DOHH2 (cell line): ENCODE data around the gene ANHX.

Source experiments
- H3F3A ChIP-seq: fragments of 200-600 bp; sonication (generic), shearing (Covaris generic); 2 replicates; pipeline ENCODE4 v1.6.0; 2016; ENCODE audit warnings: antibody characterized with exemption, mild to moderate bottlenecking; ENCODE audit not compliant: control insufficient read depth, insufficient read depth
- H3K27ac ChIP-seq: fragments of 200-600 bp; sonication (generic); 2 replicates; pipeline ENCODE4 v1.5.1; 2014; ENCODE audit warnings: low read depth, mild to moderate bottlenecking, low read length, moderate library complexity
- H3K27me3 ChIP-seq: fragments of 200-600 bp; sonication (generic); 2 replicates; pipeline ENCODE4 v1.6.1; 2014; ENCODE audit warnings: mild to moderate bottlenecking, low read length, mixed read lengths; ENCODE audit not compliant: control insufficient read depth
- H3K36me3 ChIP-seq: fragments of 200-600 bp; sonication (generic); 2 replicates; pipeline ENCODE4 v1.6.1; 2014; ENCODE audit warnings: mild to moderate bottlenecking, low read length, moderate library complexity, mixed read lengths; ENCODE audit not compliant: control insufficient read depth
- H3K4me1 ChIP-seq: fragments of 200-600 bp; sonication (generic); 2 replicates; pipeline ENCODE4 v1.6.1; 2014; ENCODE audit warnings: mild to moderate bottlenecking, low read length, mixed read lengths; ENCODE audit not compliant: control insufficient read depth
- H3K4me2 ChIP-seq: fragments of 200-600 bp; sonication (generic); 2 replicates; pipeline ENCODE4 v1.6.0; 2014; ENCODE audit warnings: mild to moderate bottlenecking, low read length, moderate library complexity
- H3K4me3 ChIP-seq: fragments of 200-600 bp; sonication (generic); 2 replicates; pipeline ENCODE4 v1.5.1; 2014; ENCODE audit warnings: mild to moderate bottlenecking, low read length, mixed read lengths
- H3K79me2 ChIP-seq: fragments of 200-600 bp; sonication (generic); 2 replicates; pipeline ENCODE4 v1.6.1; 2014; ENCODE audit warnings: mild to moderate bottlenecking, low read length, mixed read lengths; ENCODE audit not compliant: control insufficient read depth
- H3K9me2 ChIP-seq: fragments of 200-600 bp; sonication (generic); replicated peaks from 2 replicates; pipeline ENCODE4 v1.6.1; 2014; ENCODE audit warnings: mild to moderate bottlenecking, low read length, mixed read lengths; ENCODE audit not compliant: control insufficient read depth
- H3K9me3 ChIP-seq: fragments of 200-600 bp; sonication (generic); 2 replicates; pipeline ENCODE4 v1.6.1; 2014; ENCODE audit warnings: antibody characterized with exemption, low read length, mixed read lengths; ENCODE audit not compliant: control insufficient read depth, insufficient read depth
- H4K20me1 ChIP-seq: fragments of 200-600 bp; sonication (generic); 2 replicates; pipeline ENCODE4 v1.6.0; 2014; ENCODE audit warnings: low read depth, mild to moderate bottlenecking, antibody characterized with exemption, low read length, moderate library complexity; ENCODE audit not compliant: control insufficient read depth, insufficient read depth
- EZH2phosphoT487 ChIP-seq: fragments of 200-600 bp; sonication (generic); IDR thresholded peaks from 2 replicates; pipeline ENCODE4 v1.6.1; 2017; ENCODE audit warnings: borderline replicate concordance, mild to moderate bottlenecking, antibody characterized with exemption, low read length, moderate library complexity, mixed read lengths
- TF ChIP-seq, protein P1 (sequence below): fragments of 200-600 bp; sonication (generic); IDR thresholded peaks from one replicate; pipeline ENCODE4 v1.5.1; 2014; ENCODE audit warnings: antibody characterized with exemption, mild to moderate bottlenecking, low read depth, low read length; ENCODE audit not compliant: poor library complexity, severe bottlenecking

The ANHX gene

DNA sequence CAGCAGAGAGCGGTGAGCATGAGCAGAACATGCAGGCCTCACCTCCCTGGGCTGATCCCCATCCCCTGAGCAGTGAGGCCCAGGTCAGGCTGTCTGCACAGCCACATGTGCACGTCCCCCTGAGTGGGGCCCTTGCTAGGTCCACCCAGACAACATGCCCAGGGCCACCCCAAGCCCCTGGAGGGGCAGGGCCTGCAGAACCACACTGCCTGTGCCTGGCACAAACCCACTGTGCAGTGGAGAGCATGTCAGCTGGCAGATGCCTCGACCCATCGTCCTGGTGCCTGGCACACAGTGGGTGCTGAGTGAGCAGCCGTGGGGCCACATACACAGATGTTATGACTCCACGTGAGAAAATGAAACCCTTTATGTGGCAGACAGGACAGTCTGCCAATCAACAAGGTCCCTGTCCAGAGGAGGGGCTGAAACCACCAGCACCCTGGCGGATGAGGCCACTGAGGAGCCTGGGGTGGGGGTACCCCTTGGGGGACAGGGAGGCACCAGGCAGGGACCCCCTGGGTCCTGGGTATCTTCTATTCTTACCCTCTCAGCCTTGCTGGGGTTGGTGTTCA is 8.3 kb downstream of the ANHX start:
- Histone ChIP-seq H3K4me2 (no peak overlapping the region), H3K27ac (no peak overlapping the region), H3K27me3 (no peaks in the 10 kb centered on the region), H3K9me2 (no peaks in the 10 kb centered on the region), H3K79me2 (no peaks in the 10 kb centered on the region), H3K4me3 (no peak overlapping the region), H3K4me1 (no peaks in the 10 kb centered on the region), H3K9me3 (peaks cover 23% of the 10 kb centered on the region; the same call in 1 of the 2 replicates), H3K36me3 (no peaks in the 10 kb centered on the region), H3F3A (no peaks in the 10 kb centered on the region), H4K20me1 (no peaks in the 10 kb centered on the region)
- no peak for TF ChIP-seq EZH2phosphoT487
- TF ChIP-seq, protein P1, sequence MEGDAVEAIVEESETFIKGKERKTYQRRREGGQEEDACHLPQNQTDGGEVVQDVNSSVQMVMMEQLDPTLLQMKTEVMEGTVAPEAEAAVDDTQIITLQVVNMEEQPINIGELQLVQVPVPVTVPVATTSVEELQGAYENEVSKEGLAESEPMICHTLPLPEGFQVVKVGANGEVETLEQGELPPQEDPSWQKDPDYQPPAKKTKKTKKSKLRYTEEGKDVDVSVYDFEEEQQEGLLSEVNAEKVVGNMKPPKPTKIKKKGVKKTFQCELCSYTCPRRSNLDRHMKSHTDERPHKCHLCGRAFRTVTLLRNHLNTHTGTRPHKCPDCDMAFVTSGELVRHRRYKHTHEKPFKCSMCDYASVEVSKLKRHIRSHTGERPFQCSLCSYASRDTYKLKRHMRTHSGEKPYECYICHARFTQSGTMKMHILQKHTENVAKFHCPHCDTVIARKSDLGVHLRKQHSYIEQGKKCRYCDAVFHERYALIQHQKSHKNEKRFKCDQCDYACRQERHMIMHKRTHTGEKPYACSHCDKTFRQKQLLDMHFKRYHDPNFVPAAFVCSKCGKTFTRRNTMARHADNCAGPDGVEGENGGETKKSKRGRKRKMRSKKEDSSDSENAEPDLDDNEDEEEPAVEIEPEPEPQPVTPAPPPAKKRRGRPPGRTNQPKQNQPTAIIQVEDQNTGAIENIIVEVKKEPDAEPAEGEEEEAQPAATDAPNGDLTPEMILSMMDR: no peak

- Histone ChIP-seq H3K27ac (no peak overlapping the region), H3K4me3 (no peak overlapping the region), H3K27me3 (no peaks in the 10 kb centered on the region), H3K79me2 (no peaks in the 10 kb centered on the region), H4K20me1 (no peaks in the 10 kb centered on the region), H3K36me3 (no peaks in the 10 kb centered on the region), H3K4me2 (no peak overlapping the region), H3K4me1 (no peaks in the 10 kb centered on the region), H3F3A (no peaks in the 10 kb centered on the region), H3K9me2 (no peaks in the 10 kb centered on the region), H3K9me3 (peaks cover 30% of the 10 kb centered on the region; the same call in 1 of the 2 replicates)
- TF ChIP-seq, protein P1: no peak
- TF ChIP-seq EZH2phosphoT487: no peak
Observed at GRCh38 chr12:133226690-133227089, 9.0 kb downstream of the ANHX start.

GRCh38 chr12:133225527-133225926 is 10.2 kb downstream of the ANHX start:
- no peak overlapping the region for H3K4me2 ChIP-seq
- H3K36me3 ChIP-seq: no peaks in the 10 kb centered on the region
- no peaks in the 10 kb centered on the region for H3K27me3 ChIP-seq
- no peaks in the 10 kb centered on the region for H3F3A ChIP-seq
- H3K9me2 ChIP-seq: no peaks in the 10 kb centered on the region
- no peak for TF ChIP-seq EZH2phosphoT487
- TF ChIP-seq, protein P1: no peak
- peaks cover 29% of the 10 kb centered on the region; the same call in 1 of the 2 replicates for H3K9me3 ChIP-seq
- H3K27ac ChIP-seq: no peak overlapping the region
- H3K79me2 ChIP-seq: no peaks in the 10 kb centered on the region
- no peaks in the 10 kb centered on the region for H3K4me1 ChIP-seq
- no peaks in the 10 kb centered on the region for H4K20me1 ChIP-seq
- no peak overlapping the region for H3K4me3 ChIP-seq

GRCh38 chr12:133222211-133222610 is 13.5 kb downstream of the ANHX start:
- H3K36me3 ChIP-seq: no peaks in the 10 kb centered on the region
- no peak for TF ChIP-seq EZH2phosphoT487
- TF ChIP-seq, protein P1: no peak
- no peaks in the 10 kb centered on the region for H3K4me1 ChIP-seq
- H4K20me1 ChIP-seq: no peaks in the 10 kb centered on the region
- peaks cover 51% of the 10 kb centered on the region; the same call in 1 of the 2 replicates for H3K9me3 ChIP-seq
- H3K79me2 ChIP-seq: no peaks in the 10 kb centered on the region
- no peak overlapping the region for H3K4me2 ChIP-seq
- H3K4me3 ChIP-seq: no peak overlapping the region
- H3K27me3 ChIP-seq: no peaks in the 10 kb centered on the region
- no peak overlapping the region for H3K27ac ChIP-seq
- H3K9me2 ChIP-seq: no peaks in the 10 kb centered on the region
- H3F3A ChIP-seq: no peaks in the 10 kb centered on the region
